Measurements from ENCODE around the gene TLE4. TPM values are rescaled to one million over a fixed set of nuclear protein-coding genes. Genes with fewer than 3 reads are reported as not detected.

Gene TLE4
- total RNA-seq, 3 donors from 2014 or later = 25.0 to 47.0 (median 35.1) TPM

DNA sequence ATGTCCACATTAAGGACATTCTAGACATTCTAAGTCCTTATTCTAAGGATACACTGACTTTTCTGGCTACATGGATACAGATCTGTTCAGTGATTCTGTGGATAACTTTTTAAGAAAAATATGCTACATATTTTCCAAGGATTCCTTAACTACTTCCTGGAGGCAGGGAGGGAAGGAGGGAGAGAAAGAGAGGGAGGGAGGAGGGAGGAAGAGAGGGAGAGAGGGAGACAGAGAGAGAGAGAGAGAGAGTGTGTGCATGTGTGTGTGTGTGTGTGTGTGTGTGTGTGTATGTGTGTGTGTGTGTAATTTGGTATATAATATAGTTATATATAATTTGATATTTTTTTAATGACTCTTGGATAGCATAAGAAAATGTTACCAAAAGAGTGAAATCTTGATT is 109.8 kb downstream of the TLE4 start:
- H3K9me3 ChIP-seq = no peaks in the 10 kb centered on the region
- H3K27ac ChIP-seq = no peak overlapping the region
- intact Hi-C loops (cut with DNase I; ENCODE audit: low total_unique reads) = no loop called here
- H3K4me3 ChIP-seq = no peak overlapping the region
- DNase-seq (ENCODE audit: low spot score in 2 of 2) = no peak
- TF ChIP-seq POLR2AphosphoS5 (IDR thresholded peaks at IDR 0.05) (no peak), POLR2A (IDR thresholded peaks at IDR 0.05) (no peak), CTCF (IDR thresholded peaks at IDR 0.05) (no peak)
- no peaks in the 10 kb centered on the region for H3K27me3 ChIP-seq
- no peaks in the 10 kb centered on the region for H3K4me1 ChIP-seq
- H3K36me3 ChIP-seq = no peaks in the 10 kb centered on the region

DNA sequence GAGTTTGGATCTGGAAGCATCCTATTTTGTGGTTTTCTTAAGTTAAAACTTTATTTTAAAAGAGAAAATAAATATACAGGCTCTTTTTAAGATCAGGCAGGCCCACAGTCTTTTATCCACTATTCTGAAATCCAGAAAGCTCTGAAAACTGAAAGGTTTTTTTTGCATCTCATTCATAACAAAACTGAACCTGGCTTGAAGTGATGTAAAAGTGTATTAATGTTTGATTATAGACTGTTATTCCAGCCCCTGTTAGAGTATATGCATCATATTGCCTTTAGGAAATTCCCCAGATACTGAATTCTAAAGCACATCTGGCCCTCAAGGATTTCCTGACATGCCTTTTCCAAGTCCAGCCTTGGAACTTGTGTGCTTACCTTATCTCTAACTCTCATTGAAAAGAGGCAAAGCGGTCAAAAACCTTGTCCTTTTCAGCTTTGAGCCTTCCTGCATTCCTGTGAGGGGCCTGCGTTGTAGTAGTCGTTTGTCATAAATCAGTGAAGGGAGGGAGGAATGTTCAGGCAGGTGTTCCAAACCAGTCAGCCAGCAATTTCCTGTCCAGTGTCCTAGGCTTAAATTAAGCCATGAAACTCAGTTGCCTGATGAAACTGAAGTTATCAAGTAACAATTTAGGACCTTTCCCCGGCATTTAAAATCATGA is 110.4 kb downstream of the TLE4 start:
- H3K27ac ChIP-seq = peak overlapping the region; percentile 6 to 23
- no peaks in the 10 kb centered on the region for H3K9me3 ChIP-seq
- no peaks in the 10 kb centered on the region for H3K27me3 ChIP-seq
- H3K4me3 ChIP-seq = no peak overlapping the region
- no peak for TF ChIP-seq CTCF (IDR thresholded peaks at IDR 0.05)
- TF ChIP-seq POLR2A (IDR thresholded peaks at IDR 0.05) = no peak
- TF ChIP-seq POLR2AphosphoS5 (IDR thresholded peaks at IDR 0.05) = no peak
- H3K36me3 ChIP-seq = no peaks in the 10 kb centered on the region
- no peaks in the 10 kb centered on the region for H3K4me1 ChIP-seq
- intact Hi-C loops (cut with DNase I; ENCODE audit: low total_unique reads) = no loop called here
- no peak for DNase-seq (ENCODE audit: low spot score in 2 of 2)

GRCh38 chr9:79684059-79684458 is 112.3 kb downstream of the TLE4 start:
- Histone ChIP-seq H3K27me3 (no peaks in the 10 kb centered on the region), H3K4me3 (no peak overlapping the region), H3K9me3 (no peaks in the 10 kb centered on the region), H3K27ac (no peak overlapping the region), H3K36me3 (no peaks in the 10 kb centered on the region), H3K4me1 (no peaks in the 10 kb centered on the region)
- no peak for DNase-seq (ENCODE audit: low spot score in 2 of 2)
- no peak for TF ChIP-seq POLR2AphosphoS5 (IDR thresholded peaks at IDR 0.05)
- TF ChIP-seq CTCF (IDR thresholded peaks at IDR 0.05) = no peak
- no peak for TF ChIP-seq POLR2A (IDR thresholded peaks at IDR 0.05)
- intact Hi-C loops (cut with DNase I; ENCODE audit: low total_unique reads) = no loop called here

GRCh38 chr9:79684711-79685575 is 113.2 kb downstream of the TLE4 start:
- H3K36me3 ChIP-seq = no peaks in the 10 kb centered on the region
- no peaks in the 10 kb centered on the region for H3K27me3 ChIP-seq
- H3K27ac ChIP-seq = peak overlapping the region; percentile 23 to 84
- no peak overlapping the region for H3K4me3 ChIP-seq
- DNase-seq (ENCODE audit: low spot score in 2 of 2) = no peak
- H3K9me3 ChIP-seq = no peaks in the 10 kb centered on the region
- no peaks in the 10 kb centered on the region for H3K4me1 ChIP-seq
- intact Hi-C loops (cut with DNase I; ENCODE audit: low total_unique reads) = no loop called here
- TF ChIP-seq POLR2AphosphoS5 (IDR thresholded peaks at IDR 0.05) (no peak), POLR2A (IDR thresholded peaks at IDR 0.05) (no peak), CTCF (IDR thresholded peaks at IDR 0.05) (no peak)

GRCh38 chr9:79685577-79685976 is 113.8 kb downstream of the TLE4 start:
- Histone ChIP-seq H3K27me3 (no peaks in the 10 kb centered on the region), H3K9me3 (no peaks in the 10 kb centered on the region), H3K27ac (peak overlapping the region; percentile 23 to 84), H3K4me1 (no peaks in the 10 kb centered on the region), H3K36me3 (no peaks in the 10 kb centered on the region), H3K4me3 (no peak overlapping the region)
- no peak for TF ChIP-seq POLR2A (IDR thresholded peaks at IDR 0.05)
- TF ChIP-seq CTCF (IDR thresholded peaks at IDR 0.05) = no peak
- TF ChIP-seq POLR2AphosphoS5 (IDR thresholded peaks at IDR 0.05) = no peak
- intact Hi-C loops (cut with DNase I; ENCODE audit: low total_unique reads) = no loop called here
- no peak for DNase-seq (ENCODE audit: low spot score in 2 of 2)

All from breast epithelium (tissue), 4 donors.